ENCODE data around the gene BAZ1B.

Gene BAZ1B

GRCh38 chr7:73437621-73438416 is 84.3 kb downstream of the BAZ1B start:
- Histone ChIP-seq H3K36me3 (ENCODE audit: control insufficient read depth in 5 of 5, insufficient read depth in 5 of 5, low read length in 5 of 5) (peaks cover 0 to 42% (median 38%) of the 10 kb centered on the region in 5 donors), H3K9me3 (ENCODE audit: control insufficient read depth in 5 of 5, low read length in 5 of 5) (peaks cover 0 to 11% (median 0%) of the 10 kb centered on the region in 5 donors), H3K27ac (ENCODE audit: low read depth, low read length) (no peak overlapping the region), H3K4me3 (ENCODE audit: low read depth in 1 of 5, low read length in 5 of 5) (no peak overlapping the region), H3K9ac (ENCODE audit: low read length in 5 of 5) (peak overlapping the region in 1 of 5 donors; percentile 8), H3K27me3 (ENCODE audit: control insufficient read depth in 5 of 5, insufficient read depth in 4 of 5, low read length in 5 of 5) (peaks cover 0 to 4% (median 0%) of the 10 kb centered on the region in 5 donors), H3K4me1 (ENCODE audit: control insufficient read depth in 5 of 5, insufficient read depth in 5 of 5, low read length in 5 of 5) (peaks cover 0 to 34% (median 11%) of the 10 kb centered on the region in 5 donors)

- peaks cover 0 to 11% (median 0%) of the 10 kb centered on the region in 5 donors for H3K9me3 ChIP-seq (ENCODE audit: control insufficient read depth in 5 of 5, low read length in 5 of 5)
- H3K4me3 ChIP-seq (ENCODE audit: low read depth in 1 of 5, low read length in 5 of 5): no peak overlapping the region
- H3K36me3 ChIP-seq (ENCODE audit: control insufficient read depth in 5 of 5, insufficient read depth in 5 of 5, low read length in 5 of 5): peaks cover 0 to 35% (median 31%) of the 10 kb centered on the region in 5 donors
- peaks cover 0 to 34% (median 11%) of the 10 kb centered on the region in 5 donors for H3K4me1 ChIP-seq (ENCODE audit: control insufficient read depth in 5 of 5, insufficient read depth in 5 of 5, low read length in 5 of 5)
- no peak overlapping the region for H3K27ac ChIP-seq (ENCODE audit: low read depth, low read length)
- H3K27me3 ChIP-seq (ENCODE audit: control insufficient read depth in 5 of 5, insufficient read depth in 4 of 5, low read length in 5 of 5): peaks cover 0 to 4% (median 0%) of the 10 kb centered on the region in 5 donors
- no peak overlapping the region for H3K9ac ChIP-seq (ENCODE audit: low read length in 5 of 5)
Measured at GRCh38 chr7:73437091-73437490, 85.0 kb downstream of the BAZ1B start.

GRCh38 chr7:73436031-73436929 is 85.8 kb downstream of the BAZ1B start:
- peaks cover 0 to 8% (median 3%) of the 10 kb centered on the region in 5 donors for H3K27me3 ChIP-seq (ENCODE audit: control insufficient read depth in 5 of 5, insufficient read depth in 4 of 5, low read length in 5 of 5)
- H3K4me3 ChIP-seq (ENCODE audit: low read depth in 1 of 5, low read length in 5 of 5): no peak overlapping the region
- peaks cover 0 to 27% (median 23%) of the 10 kb centered on the region in 5 donors for H3K36me3 ChIP-seq (ENCODE audit: control insufficient read depth in 5 of 5, insufficient read depth in 5 of 5, low read length in 5 of 5)
- peaks cover 0 to 34% (median 11%) of the 10 kb centered on the region in 5 donors for H3K4me1 ChIP-seq (ENCODE audit: control insufficient read depth in 5 of 5, insufficient read depth in 5 of 5, low read length in 5 of 5)
- H3K27ac ChIP-seq (ENCODE audit: low read depth, low read length): no peak overlapping the region
- H3K9ac ChIP-seq (ENCODE audit: low read length in 5 of 5): no peak overlapping the region
- peaks cover 0 to 11% (median 0%) of the 10 kb centered on the region in 5 donors for H3K9me3 ChIP-seq (ENCODE audit: control insufficient read depth in 5 of 5, low read length in 5 of 5)

GRCh38 chr7:73435471-73436009 is 86.6 kb downstream of the BAZ1B start:
- H3K27ac ChIP-seq (ENCODE audit: low read depth, low read length): no peak overlapping the region
- H3K36me3 ChIP-seq (ENCODE audit: control insufficient read depth in 5 of 5, insufficient read depth in 5 of 5, low read length in 5 of 5): peaks cover 0 to 20% (median 16%) of the 10 kb centered on the region in 5 donors
- peaks cover 0 to 34% (median 11%) of the 10 kb centered on the region in 5 donors for H3K4me1 ChIP-seq (ENCODE audit: control insufficient read depth in 5 of 5, insufficient read depth in 5 of 5, low read length in 5 of 5)
- H3K27me3 ChIP-seq (ENCODE audit: control insufficient read depth in 5 of 5, insufficient read depth in 4 of 5, low read length in 5 of 5): peaks cover 0 to 8% (median 3%) of the 10 kb centered on the region in 5 donors
- H3K4me3 ChIP-seq (ENCODE audit: low read depth in 1 of 5, low read length in 5 of 5): no peak overlapping the region
- H3K9me3 ChIP-seq (ENCODE audit: control insufficient read depth in 5 of 5, low read length in 5 of 5): peaks cover 0 to 11% (median 0%) of the 10 kb centered on the region in 5 donors
- H3K9ac ChIP-seq (ENCODE audit: low read length in 5 of 5): no peak overlapping the region

GRCh38 chr7:73434701-73435069 is 87.4 kb downstream of the BAZ1B start:
- Histone ChIP-seq H3K9ac (ENCODE audit: low read length in 5 of 5) (no peak overlapping the region), H3K4me3 (ENCODE audit: low read depth in 1 of 5, low read length in 5 of 5) (no peak overlapping the region), H3K27me3 (ENCODE audit: control insufficient read depth in 5 of 5, insufficient read depth in 4 of 5, low read length in 5 of 5) (peaks cover 0 to 8% (median 3%) of the 10 kb centered on the region in 5 donors), H3K4me1 (ENCODE audit: control insufficient read depth in 5 of 5, insufficient read depth in 5 of 5, low read length in 5 of 5) (peaks cover 0 to 34% (median 11%) of the 10 kb centered on the region in 5 donors), H3K36me3 (ENCODE audit: control insufficient read depth in 5 of 5, insufficient read depth in 5 of 5, low read length in 5 of 5) (peaks cover 0 to 11% (median 8%) of the 10 kb centered on the region in 5 donors), H3K9me3 (ENCODE audit: control insufficient read depth in 5 of 5, low read length in 5 of 5) (peaks cover 0 to 11% (median 0%) of the 10 kb centered on the region in 5 donors), H3K27ac (ENCODE audit: low read depth, low read length) (no peak overlapping the region)

- Histone ChIP-seq H3K4me1 (ENCODE audit: control insufficient read depth in 5 of 5, insufficient read depth in 5 of 5, low read length in 5 of 5) (peaks cover 0 to 34% (median 11%) of the 10 kb centered on the region in 5 donors), H3K9ac (ENCODE audit: low read length in 5 of 5) (no peak overlapping the region), H3K27ac (ENCODE audit: low read depth, low read length) (no peak overlapping the region), H3K36me3 (ENCODE audit: control insufficient read depth in 5 of 5, insufficient read depth in 5 of 5, low read length in 5 of 5) (peaks cover 0 to 5% (median 3%) of the 10 kb centered on the region in 5 donors), H3K9me3 (ENCODE audit: control insufficient read depth in 5 of 5, low read length in 5 of 5) (peaks cover 0 to 11% (median 0%) of the 10 kb centered on the region in 5 donors), H3K4me3 (ENCODE audit: low read depth in 1 of 5, low read length in 5 of 5) (peak overlapping the region in 4 of 5 donors; percentile 11 to 63 (median 46)), H3K27me3 (ENCODE audit: control insufficient read depth in 5 of 5, insufficient read depth in 4 of 5, low read length in 5 of 5) (peaks cover 0 to 8% (median 3%) of the 10 kb centered on the region in 5 donors)
Measured at GRCh38 chr7:73433924-73434700, 88.0 kb downstream of the BAZ1B start.

GRCh38 chr7:73432676-73433075 is 89.4 kb downstream of the BAZ1B start:
- Histone ChIP-seq H3K4me3 (ENCODE audit: low read depth in 1 of 5, low read length in 5 of 5) (no peak overlapping the region), H3K27ac (ENCODE audit: low read depth, low read length) (no peak overlapping the region), H3K4me1 (ENCODE audit: control insufficient read depth in 5 of 5, insufficient read depth in 5 of 5, low read length in 5 of 5) (peaks cover 0 to 24% (median 2%) of the 10 kb centered on the region in 5 donors), H3K9me3 (ENCODE audit: control insufficient read depth in 5 of 5, low read length in 5 of 5) (peaks cover 0 to 11% (median 0%) of the 10 kb centered on the region in 5 donors), H3K9ac (ENCODE audit: low read length in 5 of 5) (no peak overlapping the region), H3K36me3 (ENCODE audit: control insufficient read depth in 5 of 5, insufficient read depth in 5 of 5, low read length in 5 of 5) (no peaks in the 10 kb centered on the region), H3K27me3 (ENCODE audit: control insufficient read depth in 5 of 5, insufficient read depth in 4 of 5, low read length in 5 of 5) (peaks cover 0 to 8% (median 3%) of the 10 kb centered on the region in 5 donors)

- Histone ChIP-seq H3K27me3 (ENCODE audit: control insufficient read depth in 5 of 5, insufficient read depth in 4 of 5, low read length in 5 of 5) (peaks cover 0 to 8% (median 3%) of the 10 kb centered on the region in 5 donors), H3K9ac (ENCODE audit: low read length in 5 of 5) (no peak overlapping the region), H3K4me1 (ENCODE audit: control insufficient read depth in 5 of 5, insufficient read depth in 5 of 5, low read length in 5 of 5) (peaks cover 0 to 23% (median 2%) of the 10 kb centered on the region in 5 donors), H3K36me3 (ENCODE audit: control insufficient read depth in 5 of 5, insufficient read depth in 5 of 5, low read length in 5 of 5) (no peaks in the 10 kb centered on the region), H3K27ac (ENCODE audit: low read depth, low read length) (no peak overlapping the region), H3K9me3 (ENCODE audit: control insufficient read depth in 5 of 5, low read length in 5 of 5) (peaks cover 0 to 11% (median 0%) of the 10 kb centered on the region in 5 donors), H3K4me3 (ENCODE audit: low read depth in 1 of 5, low read length in 5 of 5) (no peak overlapping the region)
Measured at GRCh38 chr7:73431041-73431835, 90.9 kb downstream of the BAZ1B start.

Data from subcutaneous abdominal adipose tissue (tissue), 5 donors.